Measurements from ENCODE around the gene CARM1.
"Not testable (repeated sequence)": the region's sequence is repeated elsewhere in the genome, so short reads cannot be mapped to it uniquely, and the experiment has no call there.

The CARM1 gene

GRCh38 chr19:10876459-10877240, 5.3 kb downstream of the CARM1 start:
- DNase-seq, result no peak

- DNase-seq, result not testable (repeated sequence)
Measured at GRCh38 chr19:10877608-10878007, 6.3 kb downstream of the CARM1 start.

- DNase-seq, result no peak
Measured at GRCh38 chr19:10878253-10878652, 6.9 kb downstream of the CARM1 start.

GRCh38 chr19:10881403-10882107, 10.2 kb downstream of the CARM1 start:
- no peak for DNase-seq

GRCh38 chr19:10882108-10882457, 10.7 kb downstream of the CARM1 start:
- no peak for DNase-seq

GRCh38 chr19:10884274-10884673, 12.9 kb downstream of the CARM1 start:
- peak; percentile 78 for DNase-seq

- DNase-seq, result no peak
Measured at GRCh38 chr19:10885201-10886169, 14.1 kb downstream of the CARM1 start.

GRCh38 chr19:10887616-10888367, 16.4 kb downstream of the CARM1 start:
- no peak for DNase-seq

GRCh38 chr19:10888421-10888866, 17.1 kb downstream of the CARM1 start:
- DNase-seq, result no peak

- DNase-seq, result no peak
Measured at GRCh38 chr19:10889880-10890279, 18.5 kb downstream of the CARM1 start.

- no peak for DNase-seq
Measured at GRCh38 chr19:10891405-10892086, 20.2 kb downstream of the CARM1 start.

GRCh38 chr19:10892256-10892655, 20.9 kb downstream of the CARM1 start:
- DNase-seq, result no peak

GRCh38 chr19:10894911-10895213, 23.5 kb downstream of the CARM1 start:
- no peak for DNase-seq

GRCh38 chr19:10895363-10895762, 24.0 kb downstream of the CARM1 start:
- DNase-seq, result no peak

GRCh38 chr19:10895920-10896319, 24.6 kb downstream of the CARM1 start:
- DNase-seq, result no peak

- no peak for DNase-seq
Measured at GRCh38 chr19:10896851-10897526, 25.6 kb downstream of the CARM1 start.

- DNase-seq, result no peak
Measured at GRCh38 chr19:10898633-10899032, 27.3 kb downstream of the CARM1 start.

GRCh38 chr19:10899151-10899653, 27.8 kb downstream of the CARM1 start:
- no peak for DNase-seq

GRCh38 chr19:10907925-10908324, 36.6 kb downstream of the CARM1 start:
- DNase-seq, result no peak

GRCh38 chr19:10908380-10908960, 37.1 kb downstream of the CARM1 start:
- no peak for DNase-seq

Measured in amniotic stem cell (primary cell).